Neural cell (in vitro differentiated cells): ENCODE data around the gene RELN. TPM values are rescaled to one million over a fixed set of nuclear protein-coding genes. Genes with fewer than 3 reads are reported as not detected.
"Not testable (repeated sequence)": the region's sequence is repeated elsewhere in the genome, so short reads cannot be mapped to it uniquely, and the experiment has no call there.

Experiments used
- H2AFZ ChIP-seq: fragments of 200-600, 300-800 bp; sonication (generic), shearing (Covaris generic); 2 replicates; pipeline ENCODE4 v1.6.0; 2014; ENCODE audit warnings: low read depth, mild to moderate bottlenecking, antibody characterized with exemption, low read length, moderate library complexity
- H3F3A ChIP-seq: fragments of 200-600 bp; shearing (Covaris generic); 2 replicates; pipeline ENCODE4 v1.6.1; 2016; ENCODE audit warnings: mild to moderate bottlenecking, moderate library complexity, mixed read lengths, antibody characterized with exemption, low read length; ENCODE audit not compliant: insufficient read depth, poor library complexity, severe bottlenecking
- H3K27ac ChIP-seq: fragments of 200-600, 300-800 bp; sonication (generic), shearing (Covaris generic); 2 replicates; pipeline ENCODE4 v1.5.1; 2014; ENCODE audit warnings: mild to moderate bottlenecking, low read length, moderate library complexity
- H3K27me3 ChIP-seq: fragments of 300-800, 200-600 bp; sonication (generic), shearing (Covaris generic); 2 replicates; pipeline ENCODE4 v1.6.0; 2014; ENCODE audit warnings: mild to moderate bottlenecking, low read depth, low read length, moderate library complexity; ENCODE audit not compliant: insufficient read depth
- H3K36me3 ChIP-seq: fragments of 300-800, 200-600 bp; sonication (generic), shearing (Covaris generic); 2 replicates; pipeline ENCODE4 v1.5.1; 2014; ENCODE audit warnings: mild to moderate bottlenecking, antibody characterized with exemption, low read length, moderate library complexity; ENCODE audit not compliant: insufficient read depth
- H3K4me2 ChIP-seq: fragments of 300-800, 200-600 bp; sonication (generic), shearing (Covaris generic); 2 replicates; pipeline ENCODE4 v1.6.0; 2014; ENCODE audit warnings: mild to moderate bottlenecking, low read length
- H3K4me3 ChIP-seq: fragments of 300-800, 200-600 bp; sonication (generic), shearing (Covaris generic); 2 replicates; pipeline ENCODE4 v1.5.1; 2014; ENCODE audit warnings: mild to moderate bottlenecking, low read length, moderate library complexity
- H3K79me2 ChIP-seq: fragments of 200-600 bp; shearing (Covaris generic); replicated peaks from 2 replicates; pipeline ENCODE4 v1.6.0; 2014; ENCODE audit warnings: mild to moderate bottlenecking, low read length, moderate library complexity; ENCODE audit not compliant: insufficient read depth
- H3K9ac ChIP-seq: fragments of 300-800, 200-600 bp; sonication (generic), shearing (Covaris generic); 2 replicates; pipeline ENCODE4 v1.6.1; 2016; ENCODE audit warnings: mild to moderate bottlenecking, low read length, mixed read lengths
- H3K9me2 ChIP-seq: fragments of 200-600 bp; shearing (Covaris generic); 2 replicates; pipeline ENCODE4 v1.6.1; 2016; ENCODE audit warnings: mild to moderate bottlenecking, low read length, mixed read lengths; ENCODE audit not compliant: insufficient read depth
- H3K9me3 ChIP-seq: fragments of 200-600, 300-800 bp; sonication (generic), shearing (Covaris generic); 2 replicates; pipeline ENCODE4 v1.6.1; 2016; ENCODE audit warnings: mild to moderate bottlenecking, mixed run types, low read length, moderate library complexity, mixed read lengths
- H4K20me1 ChIP-seq: fragments of 200-600 bp; shearing (Covaris generic); 2 replicates; pipeline ENCODE4 v1.6.1; 2016; ENCODE audit warnings: mild to moderate bottlenecking, mixed run types; ENCODE audit not compliant: insufficient read depth
- CTCF ChIP-seq: fragments of 450-650 bp; IDR thresholded peaks from 2 replicates; pipeline ENCODE4 v1.5.1; 2014; ENCODE audit warnings: antibody characterized with exemption, mild to moderate bottlenecking, moderate library complexity; ENCODE audit not compliant: poor library complexity, severe bottlenecking
- EP300 ChIP-seq: fragments of 450-650 bp; conservative IDR thresholded peaks from 2 replicates; pipeline ENCODE4 v1.6.1; 2014; ENCODE audit warnings: antibody characterized with exemption, mild to moderate bottlenecking, moderate library complexity; ENCODE audit not compliant: poor library complexity, severe bottlenecking
- EZH2 ChIP-seq: fragments of 200-600, 300-800 bp; shearing (Covaris generic), sonication (generic); IDR thresholded peaks from 2 replicates; pipeline ENCODE4 v1.6.1; 2014; ENCODE audit warnings: antibody characterized with exemption, low read length, borderline replicate concordance, mild to moderate bottlenecking; ENCODE audit not compliant: insufficient read depth, poor library complexity, severe bottlenecking
- MXI1 ChIP-seq: fragments of 450-650 bp; conservative IDR thresholded peaks from 2 replicates; pipeline ENCODE4 v1.6.1; 2014; ENCODE audit warnings: antibody characterized with exemption, mild to moderate bottlenecking; ENCODE audit not compliant: poor library complexity, severe bottlenecking
- POLR2AphosphoS5 ChIP-seq: IDR thresholded peaks from 2 replicates; pipeline ENCODE4 v1.6.1; 2012
- RAD21 ChIP-seq: fragments of 450-650 bp; conservative IDR thresholded peaks from 2 replicates; pipeline ENCODE4 v1.6.1; 2014; ENCODE audit warnings: antibody characterized with exemption, mild to moderate bottlenecking, moderate library complexity
- REST ChIP-seq: IDR thresholded peaks from 2 replicates; pipeline ENCODE4 v1.6.1; 2012; ENCODE audit warnings: borderline replicate concordance
- SMC3 ChIP-seq: fragments of 450-650 bp; conservative IDR thresholded peaks from 2 replicates; pipeline ENCODE4 v1.6.1; 2014; ENCODE audit warnings: antibody characterized with exemption, mild to moderate bottlenecking, moderate library complexity; ENCODE audit not compliant: poor library complexity
- TAF1 ChIP-seq: IDR thresholded peaks from 2 replicates; pipeline ENCODE4 v1.6.1; 2012; ENCODE audit warnings: low read depth
- polyA plus RNA-seq: library from polyadenylated mRNA; depleted of rRNA; stranded (reverse); fragments of >200 nt; gene quantifications from 2 replicates; pipeline ENCODE4 v1.2.3, GENCODE V29; 2014

RELN gene
- polyA plus RNA-seq, 1 donor from 2014 or later: 178 TPM

GRCh38 chr7:103912891-103913605 lies 76.4 kb downstream of the RELN start:
- Histone ChIP-seq H2AFZ (no peak overlapping the region), H3K27me3 (no peaks in the 10 kb centered on the region), H3K4me3 (no peak overlapping the region), H3K27ac (peak overlapping the region; percentile 72), H3K9me3 (no peaks in the 10 kb centered on the region), H3K79me2 (no peaks in the 10 kb centered on the region), H4K20me1 (no peaks in the 10 kb centered on the region), H3K9me2 (no peaks in the 10 kb centered on the region), H3K36me3 (no peaks in the 10 kb centered on the region), H3F3A (peaks cover 6% of the 10 kb centered on the region), H3K9ac (no peak overlapping the region), H3K4me2 (no peak overlapping the region)
- TF ChIP-seq SMC3 (no peak), CTCF (no peak), TAF1 (no peak), MXI1 (no peak), EZH2 (no peak), REST (no peak), POLR2AphosphoS5 (no peak), RAD21 (no peak)

GRCh38 chr7:103911015-103911414 lies 78.4 kb downstream of the RELN start:
- H3F3A ChIP-seq, H3K27me3 ChIP-seq, H3K9ac ChIP-seq, H2AFZ ChIP-seq, H3K36me3 ChIP-seq, H3K9me3 ChIP-seq, H3K4me3 ChIP-seq, H3K4me2 ChIP-seq, H3K79me2 ChIP-seq, H4K20me1 ChIP-seq, H3K9me2 ChIP-seq, H3K27ac ChIP-seq: not testable (repeated sequence)

GRCh38 chr7:103905997-103906396 lies 83.5 kb downstream of the RELN start:
- Histone ChIP-seq H3F3A (no peaks in the 10 kb centered on the region), H3K4me3 (no peak overlapping the region), H3K79me2 (no peaks in the 10 kb centered on the region), H3K9me2 (no peaks in the 10 kb centered on the region), H3K27me3 (no peaks in the 10 kb centered on the region), H3K27ac (no peak overlapping the region), H4K20me1 (no peaks in the 10 kb centered on the region), H3K9ac (no peak overlapping the region), H2AFZ (no peak overlapping the region), H3K4me2 (no peak overlapping the region), H3K9me3 (no peaks in the 10 kb centered on the region), H3K36me3 (no peaks in the 10 kb centered on the region)
- TF ChIP-seq TAF1 (no peak), SMC3 (no peak), REST (no peak), EZH2 (no peak), CTCF (no peak), RAD21 (no peak), MXI1 (no peak), EP300 (no peak), POLR2AphosphoS5 (no peak)
